Gastroesophageal sphincter (tissue), 3 donors: ENCODE data around the gene GPANK1.

ENCODE experiments used
- CTCF ChIP-seq, 4 experiments: fragments of 200-600 bp in 2 of 4; fragments of 450-650 bp in 2 of 4; sonication (generic) in 1 of 4; IDR thresholded peaks; one replicate each; pipeline ENCODE4 v1.5.1; 2017 to 2019; ENCODE audit warnings: antibody characterized with exemption in 4 of 4, mild to moderate bottlenecking in 2 of 4, moderate library complexity in 2 of 4
- POLR2A ChIP-seq, 2 donors: fragments of 450-650 bp; IDR thresholded peaks; one replicate each; pipeline ENCODE4 v1.6.1; 2017; ENCODE audit warnings: antibody characterized with exemption in 2 of 2, mild to moderate bottlenecking in 2 of 2, moderate library complexity in 1 of 2
- POLR2AphosphoS5 ChIP-seq: sonication (generic); formaldehyde crosslinking; IDR thresholded peaks from one replicate; pipeline ENCODE4 v1.6.1; 2017; ENCODE audit warnings: antibody characterized with exemption

DNA sequence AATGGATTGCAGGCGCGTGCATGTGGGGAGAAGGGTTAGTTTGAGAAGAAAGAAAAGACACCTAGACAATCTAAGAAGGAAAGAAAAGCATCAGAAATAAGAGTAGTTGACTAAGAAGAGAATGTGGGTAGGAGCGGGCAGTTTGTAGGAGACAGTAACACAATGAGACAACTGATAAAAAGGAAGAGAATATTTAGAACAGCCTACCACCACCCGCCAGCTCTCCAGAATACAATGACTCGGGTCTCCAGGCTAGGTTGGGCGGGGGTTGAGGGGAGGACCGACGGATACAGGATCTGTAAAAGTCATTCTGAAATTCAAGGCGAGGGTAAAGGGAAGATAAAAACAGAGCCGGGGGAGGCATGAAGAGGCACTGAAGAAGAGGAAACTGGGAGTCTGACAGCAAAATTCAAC is 37.6 kb upstream of the GPANK1 start:
- no peak for TF ChIP-seq POLR2AphosphoS5
- TF ChIP-seq POLR2A (IDR thresholded peaks at IDR 0.05), result no peak
- TF ChIP-seq CTCF (IDR thresholded peaks at IDR 0.05), result no peak
